H1 (cell line): ENCODE results near the gene CHD9. TPM values are rescaled to one million over a fixed set of nuclear protein-coding genes. Genes with fewer than 3 reads are reported as not detected.

ENCODE experiments used
- CTCF ChIA-PET: fragments of 300-600 bp; sonication (Branson Sonifier 250); formaldehyde crosslinking; loops from one replicate; lab custom pipeline; 2021; ENCODE audit not compliant: partially characterized antibody; lab: Charles Lee
- POLR2A ChIA-PET: fragments of 300-600 bp; sonication (Branson Sonifier 250); formaldehyde crosslinking; loops from one replicate; lab custom pipeline; 2021; ENCODE audit warnings: inconsistent platforms; ENCODE audit not compliant: partially characterized antibody; lab: Charles Lee
- DNase-seq, 2 experiments: peaks; one replicate each; pipeline versions ENCODE4 v3.0.0 to v3.0.0-alpha.2; 2010 to 2022; ENCODE audit warnings: low spot score in 2 of 2, low read depth in 1 of 2, mixed read lengths in 1 of 2
- FAIRE-seq: peaks from 2 replicates; lab custom pipeline; 2011; peaks lifted over from hg19 to GRCh38; lab: Jason Lieb, UNC
- H2AFZ ChIP-seq: 2 replicates; pipeline ENCODE4 v1.8.1; 2012; ENCODE audit warnings: low read length, inconsistent platforms
- H2AK5ac ChIP-seq: 2 replicates; pipeline ENCODE4 v1.6.1; 2013; ENCODE audit warnings: low read depth, low read length
- H2BK120ac ChIP-seq: replicated peaks from 2 replicates; pipeline ENCODE3; 2013; ENCODE audit warnings: low read depth, low read length, inconsistent platforms
- H2BK12ac ChIP-seq: 2 replicates; pipeline ENCODE4 v1.6.1; 2013; ENCODE audit warnings: low read depth, low read length
- H2BK15ac ChIP-seq: 2 replicates; pipeline ENCODE4 v1.6.1; 2013; ENCODE audit warnings: low read length
- H2BK20ac ChIP-seq: 2 replicates; pipeline ENCODE4 v1.6.1; 2013; ENCODE audit warnings: low read length
- H2BK5ac ChIP-seq: 2 replicates; pipeline ENCODE4 v1.6.1; 2013; ENCODE audit warnings: low read depth, low read length
- H3K14ac ChIP-seq: 2 replicates; pipeline ENCODE4 v1.6.1; 2013; ENCODE audit warnings: inconsistent platforms; ENCODE audit not compliant: insufficient read length
- H3K18ac ChIP-seq: 2 replicates; pipeline ENCODE4 v1.6.1; 2013; ENCODE audit warnings: low read length; ENCODE audit errors: extremely low read depth
- H3K23ac ChIP-seq: 2 replicates; pipeline ENCODE4 v1.6.1; 2013; ENCODE audit warnings: inconsistent platforms; ENCODE audit not compliant: insufficient read length
- H3K23me2 ChIP-seq: 2 replicates; pipeline ENCODE4 v1.6.1; 2013; ENCODE audit warnings: low read depth, low read length
- H3K27ac ChIP-seq: 2 replicates; pipeline ENCODE4 v1.6.1; 2011; ENCODE audit warnings: low read depth, low read length, inconsistent platforms
- H3K27me3 ChIP-seq, 4 experiments: replicated peaks in 1 of 4; 1 replicate in 1 of 4; 2 replicates in 3 of 4; pipeline versions ENCODE4 v1.6.1 to v1.8.1; 2011 to 2013; ENCODE audit warnings: low read length in 3 of 4, mild to moderate bottlenecking in 3 of 4, inconsistent platforms in 2 of 4, mixed read lengths in 2 of 4, moderate library complexity in 1 of 4; ENCODE audit not compliant: control insufficient read depth in 3 of 4, insufficient read depth in 3 of 4; ENCODE audit errors: extremely low read depth in 1 of 4
- H3K36me3 ChIP-seq, 4 experiments: 2 replicates each; pipeline versions ENCODE4 v1.6.1 to v1.8.1; 2011 to 2013; ENCODE audit warnings: mild to moderate bottlenecking in 4 of 4, low read length in 3 of 4, moderate library complexity in 2 of 4, control low read depth in 1 of 4, inconsistent platforms in 1 of 4; ENCODE audit not compliant: insufficient read depth in 4 of 4, control insufficient read depth in 2 of 4
- H3K4ac ChIP-seq: replicated peaks from 2 replicates; pipeline ENCODE3; 2013; ENCODE audit warnings: low read length, low read depth, mixed read lengths, inconsistent platforms; ENCODE audit not compliant: insufficient read length
- H3K4me1 ChIP-seq, 4 experiments: replicated peaks in 1 of 4; 1 replicate in 1 of 4; 2 replicates in 3 of 4; pipeline versions ENCODE4 v1.6.1 to v1.8.1; 2011 to 2013; ENCODE audit warnings: low read length in 3 of 4, inconsistent platforms in 2 of 4, mixed read lengths in 1 of 4; ENCODE audit not compliant: insufficient read depth in 4 of 4, control insufficient read depth in 3 of 4
- H3K4me2 ChIP-seq, 2 experiments: 2 replicates each; pipeline versions ENCODE4 v1.6.1 to v1.8.1; 2011 to 2013; ENCODE audit warnings: low read depth in 2 of 2, low read length in 2 of 2, control low read depth in 1 of 2, inconsistent platforms in 1 of 2, mild to moderate bottlenecking in 1 of 2; ENCODE audit not compliant: insufficient read depth in 1 of 2
- H3K4me3 ChIP-seq, 4 experiments: fragments of 200-600, 300-600 bp in 1 of 4; sonication (generic), shearing (Covaris generic), sonication (Bioruptor Twin) in 1 of 4; 2 replicates each; pipeline versions ENCODE4 v1.5.1 to v1.8.1; 2011 to 2016; ENCODE audit warnings: low read length in 4 of 4, low read depth in 3 of 4, control low read depth in 2 of 4, inconsistent platforms in 2 of 4, mild to moderate bottlenecking in 2 of 4, mixed read lengths in 1 of 4, moderate library complexity in 1 of 4; ENCODE audit not compliant: insufficient read depth in 2 of 4; ENCODE audit errors: extremely low read depth in 1 of 4
- H3K56ac ChIP-seq: replicated peaks from 2 replicates; pipeline ENCODE3; 2013; ENCODE audit warnings: low read depth, mild to moderate bottlenecking, mixed read lengths, low read length, inconsistent platforms; ENCODE audit not compliant: insufficient read length
- H3K79me1 ChIP-seq: 2 replicates; pipeline ENCODE4 v1.6.1; 2013; ENCODE audit warnings: low read depth, low read length, control low read depth
- H3K79me2 ChIP-seq, 2 experiments: 2 replicates each; pipeline versions ENCODE4 v1.6.1 to v1.8.1; 2012 to 2013; ENCODE audit warnings: low read length in 2 of 2, mild to moderate bottlenecking in 2 of 2, inconsistent platforms in 1 of 2; ENCODE audit not compliant: insufficient read depth in 2 of 2, control insufficient read depth in 1 of 2
- H3K9ac ChIP-seq, 4 experiments: replicated peaks in 1 of 4; 1 replicate in 1 of 4; 2 replicates in 3 of 4; pipeline versions ENCODE4 v1.6.1 to v1.8.1; 2011 to 2013; ENCODE audit warnings: low read depth in 3 of 4, low read length in 3 of 4, control low read depth in 2 of 4, mild to moderate bottlenecking in 2 of 4, moderate library complexity in 2 of 4, inconsistent platforms in 1 of 4; ENCODE audit errors: extremely low read depth in 1 of 4
- H3K9me3 ChIP-seq, 2 experiments: 2 replicates each; pipeline versions ENCODE4 v1.6.1 to v1.8.1; 2012 to 2013; ENCODE audit warnings: mild to moderate bottlenecking in 2 of 2, moderate library complexity in 2 of 2, control low read depth in 1 of 2, inconsistent platforms in 1 of 2, low read depth in 1 of 2, low read length in 1 of 2, mixed read lengths in 1 of 2; ENCODE audit not compliant: insufficient read depth in 2 of 2
- H4K20me1 ChIP-seq, 2 experiments: replicated peaks in 1 of 2; 2 replicates each; pipeline versions ENCODE3 to v1.8.1; 2011 to 2013; ENCODE audit warnings: inconsistent platforms in 2 of 2, low read length in 2 of 2, mild to moderate bottlenecking in 1 of 2; ENCODE audit not compliant: insufficient read depth in 2 of 2, control insufficient read depth in 1 of 2
- H4K5ac ChIP-seq: 2 replicates; pipeline ENCODE4 v1.6.1; 2013; ENCODE audit warnings: low read length, low read depth, mixed read lengths, inconsistent platforms; ENCODE audit not compliant: insufficient read length
- H4K8ac ChIP-seq: 2 replicates; pipeline ENCODE4 v1.8.0; 2013; ENCODE audit warnings: mild to moderate bottlenecking, moderate library complexity, low read length, inconsistent platforms; ENCODE audit not compliant: insufficient read depth; ENCODE audit errors: extremely low read depth
- H4K91ac ChIP-seq: replicated peaks from 2 replicates; pipeline ENCODE3; 2013; ENCODE audit warnings: low read length, mixed read lengths, inconsistent platforms; ENCODE audit not compliant: insufficient read length
- BCL11A ChIP-seq, 2 experiments: IDR thresholded peaks; one replicate each; pipeline ENCODE4 v1.6.1; 2011; ENCODE audit warnings: low read depth in 2 of 2, low read length in 2 of 2, mild to moderate bottlenecking in 2 of 2
- CBX8 ChIP-seq: fragments of 300-800, 300-1000 bp; sonication (generic); IDR thresholded peaks from 2 replicates; pipeline ENCODE4 v1.7.1; 2016; ENCODE audit warnings: low read depth, low read length, borderline replicate concordance
- CREB1 ChIP-seq: IDR thresholded peaks from 2 replicates; pipeline ENCODE4 v1.6.1; 2012; ENCODE audit warnings: inconsistent platforms
- HDAC2 ChIP-seq, 2 experiments: fragments of 300-600 bp in 1 of 2; sonication (generic) in 1 of 2; IDR thresholded peaks; 2 replicates each; pipeline ENCODE4 v1.6.1; 2011 to 2012; ENCODE audit warnings: low read depth in 2 of 2, low read length in 2 of 2, mild to moderate bottlenecking in 2 of 2, moderate library complexity in 2 of 2, borderline replicate concordance in 1 of 2, inconsistent platforms in 1 of 2
- JUN ChIP-seq: IDR thresholded peaks from 2 replicates; pipeline ENCODE4 v1.6.1; 2011; ENCODE audit warnings: low read depth, mild to moderate bottlenecking, improper control_type of control experiment, low read length
- JUND ChIP-seq: IDR thresholded peaks from 2 replicates; pipeline ENCODE4 v1.6.1; 2011; ENCODE audit warnings: mild to moderate bottlenecking, improper control_type of control experiment, low read length
- NANOG ChIP-seq: IDR thresholded peaks from 2 replicates; pipeline ENCODE4 v1.6.1; 2011; ENCODE audit warnings: low read length, low read depth, mild to moderate bottlenecking, inconsistent platforms; ENCODE audit not compliant: insufficient read depth, poor library complexity, severe bottlenecking
- POLR2A ChIP-seq, 2 experiments: IDR thresholded peaks; 1 replicate in 1 of 2; 2 replicates in 1 of 2; pipeline ENCODE4 v1.6.1; 2011; ENCODE audit warnings: low read depth in 2 of 2, low read length in 2 of 2, mild to moderate bottlenecking in 2 of 2; ENCODE audit errors: control extremely low read depth in 1 of 2
- RBBP5 ChIP-seq: IDR thresholded peaks from 2 replicates; pipeline ENCODE4 v1.7.1; 2012; ENCODE audit warnings: low read depth, mild to moderate bottlenecking, inconsistent platforms, low read length, moderate library complexity, borderline replicate concordance
- RFX5 ChIP-seq: IDR thresholded peaks from 2 replicates; pipeline ENCODE4 v1.6.1; 2011; ENCODE audit warnings: low read depth, low read length, improper control_type of control experiment, borderline replicate concordance
- RXRA ChIP-seq: IDR thresholded peaks from 2 replicates; pipeline ENCODE4 v1.6.1; 2011; ENCODE audit warnings: low read depth, mild to moderate bottlenecking, low read length, moderate library complexity; ENCODE audit not compliant: insufficient read depth
- SP2 ChIP-seq: IDR thresholded peaks from 2 replicates; pipeline ENCODE4 v1.6.1; 2012; ENCODE audit warnings: mild to moderate bottlenecking, low read length, inconsistent platforms
- SP4 ChIP-seq: IDR thresholded peaks from 2 replicates; pipeline ENCODE4 v1.6.1; 2012; ENCODE audit warnings: low read length, inconsistent platforms
- ZNF274 ChIP-seq: IDR thresholded peaks from 2 replicates; pipeline ENCODE4 v1.7.0; 2012; ENCODE audit warnings: low read length, borderline replicate concordance; ENCODE audit errors: extremely low read depth
- WGBS, 2 experiments: shearing (Covaris generic) in 1 of 2; methylation state at CpG; one replicate each; pipeline versions ENCODE4 v1.1.6 to v1.1.7; 2013 to 2015; ENCODE audit warnings: low lambda C conversion rate in 2 of 2, mixed read lengths in 2 of 2, inconsistent platforms in 1 of 2, low coverage in 1 of 2, missing lambda C conversion rate in 1 of 2; ENCODE audit not compliant: insufficient replicate concordance in 2 of 2, insufficient coverage in 1 of 2, insufficient read length in 1 of 2; ENCODE audit errors: extremely low coverage in 1 of 2, missing lambda C conversion rate in 1 of 2; 5-methylcytosine and 5-hydroxymethylcytosine counted together
- polyA plus RNA-seq, 7 experiments: library from polyadenylated mRNA; depleted of rRNA in 3 of 7; stranded (reverse) in 5 of 7; unstranded in 2 of 7; fragments of >200 nt in 5 of 7; fragments of 200-250 nt in 2 of 7; gene quantifications; 1 replicate in 5 of 7; 2 replicates in 1 of 7; 4 replicates in 1 of 7; pipeline versions ENCODE4 v1.2.1 to v1.2.3, GENCODE V29; 2011 to 2013; ENCODE audit warnings: missing spikeins in 2 of 7, mixed read lengths in 2 of 7
- total RNA-seq: library from RNA; stranded (reverse); fragmentation: NEBNext Ultra II Directional; extraction: Animal tissue kit (Norgen Biotek cat#: 25700); gene quantifications from 2 replicates; pipeline ENCODE4 v1.2.1, GENCODE V29; 2021

CHD9 gene
- total and polyA plus RNA-seq, 2 of the 8 experiments (the other 6 are each of a cell fraction or from before 2014, with no cell fraction given), result 9.9 to 32.4 TPM

GRCh38 chr16:53232826-53233529 is 178.2 kb downstream of the CHD9 start:
- Histone ChIP-seq H3K4me1 (no peaks in the 10 kb centered on the region), H3K27me3 (no peaks in the 10 kb centered on the region), H2BK20ac (no peak overlapping the region), H2BK15ac (no peak overlapping the region), H4K8ac (no peak overlapping the region), H3K23me2 (no peaks in the 10 kb centered on the region), H4K20me1 (peaks cover 2% of the 10 kb centered on the region in 2 experiments), H3K23ac (no peak overlapping the region), H3K79me1 (no peaks in the 10 kb centered on the region), H3K9me3 (no peaks in the 10 kb centered on the region), H3K4me3 (no peak overlapping the region), H3K9ac (no peak overlapping the region), H3K56ac (no peak overlapping the region), H2BK12ac (no peak overlapping the region), H3K79me2 (no peaks in the 10 kb centered on the region), H4K5ac (no peak overlapping the region), H2BK5ac (no peak overlapping the region), H2BK120ac (no peak overlapping the region), H2AFZ (no peak overlapping the region), H3K4ac (no peak overlapping the region), H4K91ac (no peak overlapping the region), H2AK5ac (no peak overlapping the region), H3K27ac (no peak overlapping the region), H3K4me2 (no peak overlapping the region), H3K18ac (no peak overlapping the region), H3K36me3 (peaks cover 5 to 78% (median 56%) of the 10 kb centered on the region in 4 experiments; a peak in 7 of 8 replicates), H3K14ac (no peak overlapping the region)
- FAIRE-seq (no peak), DNase-seq (no peak)
- ChIA-PET CTCF (interaction anchor here (1.2 to 1.5 kb wide), 2 partner anchors 9 to 59 kb away, joined by 4 to 6 read pairs; no protein-coding TSS in a partner anchor), POLR2A (interaction anchor here (0.6 to 1.9 kb wide), 2 partner anchors 10 to 37 kb away, joined by 3 to 4 read pairs; no protein-coding TSS in a partner anchor)
- no peak for TF ChIP-seq RXRA
- no peak for TF ChIP-seq JUN
- no peak for TF ChIP-seq CBX8
- TF ChIP-seq BCL11A (IDR thresholded peaks at IDR 0.05; ENCODE audit: low read depth in 2 of 2, low read length in 2 of 2), result no peak
- TF ChIP-seq HDAC2 (IDR thresholded peaks at IDR 0.05; ENCODE audit: borderline replicate concordance in 1 of 2, low read depth in 2 of 2, low read length in 2 of 2), result no peak
- no peak for TF ChIP-seq RBBP5
- no peak for TF ChIP-seq RFX5
- no peak for TF ChIP-seq JUND
- TF ChIP-seq NANOG, result no peak
- TF ChIP-seq ZNF274, result no peak
- TF ChIP-seq SP2, result no peak
- no peak for TF ChIP-seq CREB1
- TF ChIP-seq SP4, result no peak
- TF ChIP-seq POLR2A (IDR thresholded peaks at IDR 0.05; ENCODE audit: control extremely low read depth in 1 of 2, low read depth in 2 of 2, low read length in 2 of 2), result no peak
- WGBS, 2 experiments, result 92% methylated on average over 3 of the region's 3 CpGs; no CpG with 5 or more reads in 1 of the 2 experiments
